ENCODE results near the gene C12orf76. TPM values are rescaled to one million over a fixed set of nuclear protein-coding genes. Genes with fewer than 3 reads are reported as not detected.
"Not testable (repeated sequence)": the region's sequence is repeated elsewhere in the genome, so short reads cannot be mapped to it uniquely, and the experiment has no call there.

C12orf76 gene
- polyA plus RNA-seq, 6 donors from 2014 or later, result 10.6 to 19.8 (median 16.7) TPM

- not testable (repeated sequence) for ATAC-seq (ENCODE audit: low read depth in 2 of 2); DNase-seq; H3K9me3 Mint-ChIP-seq; H3K4me1 Mint-ChIP-seq; H3K27me3 Mint-ChIP-seq; H3K36me3 Mint-ChIP-seq
- Mint-ChIP-seq H3K4me3 (peak overlapping the region in 1 of 8 donors; percentile 62), H3K27ac (peak overlapping the region in 1 of 6 donors; percentile 40)
Measured at GRCh38 chr12:110055375-110056352, 7.3 kb upstream of the C12orf76 start.

- peak overlapping the region in 5 of 8 donors; percentile 22 to 50 (median 36) for H3K4me3 Mint-ChIP-seq
- no peaks in the 10 kb centered on the region for H3K36me3 Mint-ChIP-seq
Measured at GRCh38 chr12:110050927-110051326, 2.6 kb upstream of the C12orf76 start.

GRCh38 chr12:110049666-110050065 lies 1.3 kb upstream of the C12orf76 start:
- not testable (repeated sequence) for ATAC-seq (ENCODE audit: low read depth in 2 of 2); H3K27me3 Mint-ChIP-seq; H3K9me3 Mint-ChIP-seq; DNase-seq; H3K36me3 Mint-ChIP-seq
- peaks cover 24 to 52% (median 45%) of the 10 kb centered on the region in 3 donors for H3K4me1 Mint-ChIP-seq
- H3K4me3 Mint-ChIP-seq, result peak overlapping the region in 7 of 8 donors; percentile 54 to 96 (median 93)
- peak overlapping the region; percentile 41 to 100 (median 99) for H3K27ac Mint-ChIP-seq

More at GRCh38 chr12:110050927-110051326, 2.6 kb upstream of the C12orf76 start:
- Mint-ChIP-seq H3K27me3 (no peaks in the 10 kb centered on the region), H3K4me1 (peaks cover 24 to 51% (median 44%) of the 10 kb centered on the region in 3 donors), H3K9me3 (peaks cover 0 to 3% (median 0%) of the 10 kb centered on the region in 7 donors), H3K27ac (peak overlapping the region in 5 of 6 donors; percentile 12 to 81 (median 58))
- no peak for ATAC-seq (ENCODE audit: low read depth in 2 of 2)
- DNase-seq, result no peak

- H3K36me3 Mint-ChIP-seq, H3K9me3 Mint-ChIP-seq, H3K27me3 Mint-ChIP-seq: not testable (repeated sequence)
- Mint-ChIP-seq H3K4me3 (peak overlapping the region; percentile 88 to 96 (median 93)), H3K27ac (peak overlapping the region; percentile 97 to 100 (median 100)), H3K4me1 (peaks cover 24 to 52% (median 45%) of the 10 kb centered on the region in 3 donors)
- DNase-seq (peak; percentile 72), ATAC-seq (ENCODE audit: low read depth in 2 of 2) (peak; percentile 54 to 57)
Measured at GRCh38 chr12:110049034-110049433, 712 bp upstream of the C12orf76 start.

- Mint-ChIP-seq H3K36me3 (peaks cover 0 to 5% of the 10 kb centered on the region in 2 donors), H3K4me3 (peak overlapping the region; percentile 88 to 96 (median 93)), H3K9me3 (peaks cover 0 to 3% (median 0%) of the 10 kb centered on the region in 7 donors), H3K27me3 (no peaks in the 10 kb centered on the region), H3K4me1 (peaks cover 30 to 64% (median 55%) of the 10 kb centered on the region in 3 donors), H3K27ac (peak overlapping the region in 5 of 6 donors; percentile 87 to 100 (median 99))
- DNase-seq (no peak), ATAC-seq (ENCODE audit: low read depth in 2 of 2) (no peak)
Measured at GRCh38 chr12:110047297-110047940, 903 bp downstream of the C12orf76 start.

GRCh38 chr12:110046451-110047187 lies 1.7 kb downstream of the C12orf76 start:
- Mint-ChIP-seq H3K36me3 (peaks cover 0 to 5% of the 10 kb centered on the region in 2 donors), H3K4me1 (peaks cover 30 to 68% (median 58%) of the 10 kb centered on the region in 3 donors), H3K27ac (peak overlapping the region in 2 of 6 donors; percentile 15 to 60), H3K4me3 (peak overlapping the region in 7 of 8 donors; percentile 30 to 96 (median 93)), H3K27me3 (no peaks in the 10 kb centered on the region), H3K9me3 (peaks cover 0 to 3% (median 0%) of the 10 kb centered on the region in 7 donors)
- no peak for ATAC-seq (ENCODE audit: low read depth in 2 of 2)
- DNase-seq, result no peak

GRCh38 chr12:110042264-110042663 lies 6.1 kb downstream of the C12orf76 start:
- peak overlapping the region in 2 of 6 donors; percentile 61 to 98 for H3K27ac Mint-ChIP-seq
- no peak for DNase-seq
- ATAC-seq (ENCODE audit: low read depth in 2 of 2), result no peak
- no peak overlapping the region for H3K4me3 Mint-ChIP-seq
- no peaks in the 10 kb centered on the region for H3K27me3 Mint-ChIP-seq
- H3K9me3 Mint-ChIP-seq, result no peaks in the 10 kb centered on the region
- H3K36me3 Mint-ChIP-seq, result peaks cover 7 to 8% of the 10 kb centered on the region in 2 donors
- H3K4me1 Mint-ChIP-seq, result peaks cover 6 to 42% (median 33%) of the 10 kb centered on the region in 3 donors

- H3K4me3 Mint-ChIP-seq, result peak overlapping the region in 1 of 8 donors; percentile 16
- H3K4me1 Mint-ChIP-seq, result peaks cover 15 to 32% (median 29%) of the 10 kb centered on the region in 3 donors
- H3K27ac Mint-ChIP-seq, result peak overlapping the region; percentile 4 to 88 (median 66)
- ATAC-seq (ENCODE audit: low read depth in 2 of 2) (no peak), DNase-seq (no peak)
- peaks cover 14 to 23% of the 10 kb centered on the region in 2 donors for H3K36me3 Mint-ChIP-seq
- no peaks in the 10 kb centered on the region for H3K9me3 Mint-ChIP-seq
- H3K27me3 Mint-ChIP-seq, result no peaks in the 10 kb centered on the region
Measured at GRCh38 chr12:110039085-110039807, 9.1 kb downstream of the C12orf76 start.

GRCh38 chr12:110038741-110039084 lies 9.6 kb downstream of the C12orf76 start:
- ATAC-seq (ENCODE audit: low read depth in 2 of 2), result no peak
- DNase-seq, result no peak
- Mint-ChIP-seq H3K27me3 (no peaks in the 10 kb centered on the region), H3K9me3 (no peaks in the 10 kb centered on the region), H3K27ac (peak overlapping the region in 3 of 6 donors; percentile 78 to 88 (median 84)), H3K4me1 (peaks cover 15 to 30% (median 29%) of the 10 kb centered on the region in 3 donors), H3K36me3 (peaks cover 17 to 25% of the 10 kb centered on the region in 2 donors), H3K4me3 (no peak overlapping the region)

- no peak overlapping the region for H3K4me3 Mint-ChIP-seq
- H3K4me1 Mint-ChIP-seq, result peaks cover 9 to 18% (median 17%) of the 10 kb centered on the region in 3 donors
Measured at GRCh38 chr12:110037315-110037714, 11.0 kb downstream of the C12orf76 start.

GRCh38 chr12:110035534-110036104 lies 12.7 kb downstream of the C12orf76 start:
- Mint-ChIP-seq H3K36me3 (peaks cover 17 to 25% of the 10 kb centered on the region in 2 donors), H3K27ac (peak overlapping the region in 1 of 6 donors; percentile 49), H3K4me1 (peaks cover 9 to 16% (median 11%) of the 10 kb centered on the region in 3 donors), H3K4me3 (no peak overlapping the region), H3K9me3 (no peaks in the 10 kb centered on the region), H3K27me3 (no peaks in the 10 kb centered on the region)
- ATAC-seq (ENCODE audit: low read depth in 2 of 2) (no peak), DNase-seq (no peak)

More at GRCh38 chr12:110037315-110037714, 11.0 kb downstream of the C12orf76 start:
- H3K36me3 Mint-ChIP-seq, result peaks cover 17 to 25% of the 10 kb centered on the region in 2 donors
- no peaks in the 10 kb centered on the region for H3K27me3 Mint-ChIP-seq
- ATAC-seq (ENCODE audit: low read depth in 2 of 2), result no peak
- DNase-seq, result no peak
- H3K27ac Mint-ChIP-seq, result peak overlapping the region in 2 of 6 donors; percentile 56 to 57
- H3K9me3 Mint-ChIP-seq, result no peaks in the 10 kb centered on the region

- ATAC-seq (ENCODE audit: low read depth in 2 of 2), result no peak
- no peak for DNase-seq
- Mint-ChIP-seq H3K4me1 (peaks cover 3 to 10% (median 9%) of the 10 kb centered on the region in 3 donors), H3K4me3 (no peak overlapping the region), H3K9me3 (no peaks in the 10 kb centered on the region), H3K36me3 (peaks cover 23 to 24% of the 10 kb centered on the region in 2 donors), H3K27ac (peak overlapping the region in 1 of 6 donors; percentile 32), H3K27me3 (no peaks in the 10 kb centered on the region)
Measured at GRCh38 chr12:110033888-110034287, 14.4 kb downstream of the C12orf76 start.

Data from naive B cell (primary cell).